Posterior cingulate gyrus (tissue), 11 donors: ENCODE results near the gene TBX3.

Experiments
- DNase-seq, 10 donors: peaks; one replicate each; pipeline versions ENCODE4 v3.0.0 to v3.0.0-alpha.2; 2020 to 2021; ENCODE audit warnings: mixed read lengths in 3 of 10
- intact Hi-C: fragments of 100-400 bp; cut with DNase I; formaldehyde crosslinking; loops from one replicate; pipeline ENCODE4 v1.15.1; 2023

TBX3 gene

GRCh38 chr12:114683709-114684097 lies 272 bp downstream of the TBX3 start:
- intact Hi-C loops, result no loop called here
- no peak for DNase-seq

DNA sequence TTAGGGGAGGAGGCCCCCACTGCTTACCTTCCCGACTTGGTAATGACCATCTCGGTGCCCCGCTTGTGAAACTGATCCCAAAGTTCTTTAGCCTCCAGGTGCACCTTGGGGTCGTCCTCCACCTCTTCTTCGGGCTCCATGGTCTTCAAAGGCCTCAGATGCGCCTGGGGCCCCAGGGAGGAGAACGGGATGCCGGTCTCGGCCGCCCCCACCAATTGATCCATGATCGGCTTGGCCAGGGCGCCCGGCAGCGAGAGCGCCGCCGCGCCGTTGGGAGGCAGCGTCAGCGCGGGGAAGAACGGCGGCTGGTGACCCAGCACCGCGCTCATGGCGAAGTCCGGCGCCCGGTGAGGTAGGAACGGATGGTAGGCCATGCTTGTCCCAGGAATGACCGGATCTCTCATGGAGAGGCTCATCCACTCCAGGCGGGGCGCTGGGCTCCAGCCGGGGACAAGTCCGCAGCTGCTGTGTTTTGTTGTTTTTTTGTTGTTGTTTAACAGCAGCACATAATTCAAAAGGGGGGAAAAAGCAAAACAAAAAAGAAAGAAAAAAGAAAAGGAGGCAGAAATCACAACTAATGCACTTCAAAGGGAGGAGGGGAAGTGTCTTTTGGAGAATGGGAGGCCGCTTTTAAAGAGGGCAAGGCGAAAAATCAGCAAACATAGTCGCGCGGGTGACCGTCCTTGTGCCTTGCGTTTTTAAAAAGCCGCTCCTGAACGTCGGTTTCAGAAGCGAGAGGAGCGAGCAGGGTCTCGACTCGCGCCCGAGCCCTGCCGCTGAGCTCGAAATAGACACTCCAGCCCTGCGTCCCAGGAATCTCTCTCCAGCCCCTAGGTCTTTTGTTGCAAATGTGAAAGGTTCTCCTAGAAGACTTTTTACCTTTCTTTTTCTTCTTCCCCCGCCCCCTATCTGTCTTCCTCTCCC lies 928 bp downstream of the TBX3 start:
- DNase-seq, result no peak
- intact Hi-C loops, result no loop called here

DNA sequence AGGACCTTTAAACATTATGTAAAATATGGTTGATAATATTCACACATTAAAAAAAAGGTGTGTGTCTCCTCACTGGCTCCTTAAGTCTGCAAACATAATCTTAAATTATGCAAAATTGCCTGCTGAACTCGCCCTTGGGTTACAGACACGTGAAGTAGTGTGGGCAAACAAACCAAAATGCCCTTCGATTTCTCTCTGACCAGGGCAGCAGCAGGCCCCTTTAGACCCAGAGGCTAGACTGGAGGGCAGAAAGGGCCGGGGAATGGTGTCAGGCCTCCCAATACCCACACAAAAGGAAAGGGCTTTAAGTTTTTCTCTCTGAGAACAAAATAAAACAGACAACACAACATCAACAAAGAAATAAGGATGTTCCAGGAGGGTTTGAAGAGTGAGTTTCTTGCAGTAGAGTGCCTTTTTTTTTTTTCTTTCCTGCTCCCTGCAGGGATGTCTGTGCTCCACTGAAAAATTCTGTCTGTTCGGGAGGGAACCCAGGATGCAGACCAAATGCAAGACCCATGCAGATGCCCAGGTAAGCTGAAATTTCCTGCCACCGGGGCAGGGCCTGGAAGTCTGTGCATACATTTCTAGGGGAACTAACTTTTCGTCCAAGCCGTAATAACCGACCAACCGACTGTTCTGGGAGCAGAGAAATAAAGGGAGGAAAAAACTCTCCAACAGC lies 1.7 kb downstream of the TBX3 start:
- intact Hi-C loops, result no loop called here
- DNase-seq, result no peak

GRCh38 chr12:114681116-114681871 lies 2.7 kb downstream of the TBX3 start:
- intact Hi-C loops, result no loop called here
- DNase-seq, result peak in 1 of 10 donors; percentile 38

DNA sequence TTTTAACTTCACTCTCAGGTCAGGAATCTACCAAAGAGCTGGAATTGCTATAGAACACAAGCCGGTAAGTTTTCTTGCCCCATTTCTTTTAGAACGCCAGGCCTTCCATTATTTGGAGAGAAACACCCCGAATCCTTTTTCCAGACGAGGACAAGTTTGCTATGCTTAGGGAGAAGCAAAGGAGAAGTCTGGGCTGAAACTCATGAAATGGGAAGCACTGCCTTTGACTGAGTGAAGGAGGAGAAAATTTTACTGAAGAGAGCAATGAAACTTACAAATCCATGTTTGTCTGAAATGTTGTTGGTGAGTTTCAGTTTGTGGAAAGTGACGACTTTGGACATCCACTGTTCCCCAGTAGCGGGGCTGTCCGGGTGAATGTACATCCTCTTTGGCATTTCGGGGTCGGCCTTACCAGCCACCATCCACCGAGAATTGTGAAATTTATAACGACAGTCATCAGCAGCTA lies 3.3 kb downstream of the TBX3 start:
- intact Hi-C loops, result no loop called here
- no peak for DNase-seq

DNA sequence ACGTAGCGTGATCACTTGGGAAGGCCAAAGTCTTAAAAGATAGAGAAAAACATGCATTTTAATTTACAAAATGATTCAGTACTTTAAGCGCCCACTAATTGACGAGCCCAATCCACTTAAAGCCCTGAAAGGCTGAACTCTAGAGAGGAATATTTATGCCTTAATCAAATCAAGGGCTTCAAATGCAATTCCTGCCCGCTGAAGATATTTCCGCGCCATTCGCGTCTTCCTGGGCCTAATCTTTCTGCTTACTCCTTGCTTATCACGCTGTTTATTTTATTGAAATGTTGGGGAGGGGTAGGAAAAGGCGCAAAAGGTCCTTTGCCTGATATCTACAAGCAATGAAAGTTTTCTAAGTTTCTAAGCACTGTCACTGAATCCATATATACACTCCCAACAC lies 4.0 kb downstream of the TBX3 start:
- intact Hi-C loops, result no loop called here
- no peak for DNase-seq

DNA sequence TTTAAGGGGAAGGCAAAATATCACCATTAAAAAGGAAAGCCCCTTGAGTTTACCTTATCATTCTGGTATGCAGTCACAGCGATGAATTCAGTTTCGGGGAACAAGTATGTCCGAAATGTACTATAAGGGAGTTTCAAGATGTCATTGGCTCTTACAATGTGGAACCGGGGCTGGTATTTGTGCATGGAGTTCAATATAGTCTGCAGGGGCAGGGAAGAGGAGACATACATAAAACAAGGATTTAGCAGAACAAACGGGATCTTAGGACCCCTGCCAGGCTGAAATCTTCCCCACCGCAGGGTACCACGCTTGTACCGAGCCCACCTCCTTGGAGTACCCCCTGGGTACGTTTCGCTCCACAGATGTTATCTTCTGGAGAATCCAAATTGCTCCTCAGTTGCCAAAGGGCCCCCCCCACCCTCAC lies 4.5 kb downstream of the TBX3 start:
- intact Hi-C loops, result no loop called here
- no peak for DNase-seq

GRCh38 chr12:114678718-114679117 lies 5.3 kb downstream of the TBX3 start:
- DNase-seq, result no peak
- intact Hi-C loops, result no loop called here

DNA sequence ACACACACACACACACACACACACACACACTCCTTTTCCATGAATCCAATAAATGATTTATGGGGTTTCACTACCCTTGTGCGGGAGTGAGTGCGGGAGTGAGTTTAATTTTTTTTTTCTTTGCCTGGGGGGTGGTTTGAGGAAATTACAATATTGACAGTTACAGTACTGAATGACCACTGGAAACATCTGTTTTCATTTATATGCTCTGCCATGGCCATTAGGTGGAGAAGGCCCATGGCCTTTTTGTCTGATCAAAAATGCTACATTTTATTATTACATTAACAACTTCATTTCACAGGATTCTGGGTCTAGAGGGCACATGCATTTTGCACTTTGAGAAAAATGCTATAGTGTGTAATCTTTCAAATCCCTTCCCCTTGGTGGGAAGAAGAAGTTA lies 5.9 kb downstream of the TBX3 start:
- intact Hi-C loops, result no loop called here
- no peak for DNase-seq

DNA sequence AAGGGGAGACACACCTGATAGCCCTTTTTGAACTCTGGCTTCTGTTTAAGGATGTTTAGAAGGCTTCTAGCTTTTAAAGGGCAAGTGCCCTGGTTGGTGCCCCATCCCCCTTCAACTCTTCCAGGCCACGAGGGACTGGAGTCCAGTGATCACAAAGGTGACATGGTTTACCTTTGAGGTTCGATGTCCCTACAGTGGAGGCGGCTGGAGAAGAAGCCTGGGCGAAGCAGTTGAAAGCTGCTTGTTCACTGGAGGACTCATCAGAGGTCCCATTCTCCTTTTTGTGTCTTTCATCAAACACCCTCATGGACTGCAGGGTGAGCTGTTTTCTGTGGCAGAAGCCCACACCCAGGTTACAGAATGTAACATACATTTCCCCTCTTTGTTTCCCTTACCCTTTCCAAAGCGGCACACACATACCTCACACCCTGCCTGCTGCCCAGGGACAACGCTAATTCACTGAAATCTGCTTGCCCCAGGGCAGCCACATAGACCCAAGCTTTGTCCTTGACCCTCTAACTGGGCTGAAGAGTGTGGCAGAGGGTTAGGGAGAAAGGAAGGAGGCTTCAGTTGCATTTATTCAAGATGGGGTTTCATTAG lies 7.7 kb downstream of the TBX3 start:
- DNase-seq, result no peak
- intact Hi-C loops, result no loop called here

- DNase-seq, result no peak
- intact Hi-C loops, result no loop called here
Observed at GRCh38 chr12:114674251-114675047, 9.5 kb downstream of the TBX3 start.

DNA sequence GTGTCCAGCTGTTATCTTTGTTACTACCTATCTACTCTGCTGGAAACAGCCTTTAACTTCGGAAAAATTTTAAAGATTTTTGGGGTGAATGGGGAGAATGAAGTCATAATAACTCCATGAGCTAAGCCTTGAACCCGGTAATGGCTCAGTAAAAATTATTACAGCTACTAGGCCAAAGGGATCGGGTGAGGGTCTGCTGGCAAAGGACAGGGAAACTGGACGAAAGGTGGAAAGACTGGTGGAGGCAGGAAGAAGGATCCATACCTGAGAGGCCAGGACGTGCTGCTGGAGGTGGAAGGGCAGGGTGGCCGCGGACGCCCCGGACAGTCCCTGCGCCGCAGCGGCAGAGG lies 10.1 kb downstream of the TBX3 start:
- DNase-seq, result no peak

GRCh38 chr12:114673169-114673833 lies 10.7 kb downstream of the TBX3 start:
- DNase-seq, result no peak
- intact Hi-C loops, result no loop called here

More for the DNA sequence above, 10.1 kb downstream of the TBX3 start:
- intact Hi-C loops, result no loop called here

DNA sequence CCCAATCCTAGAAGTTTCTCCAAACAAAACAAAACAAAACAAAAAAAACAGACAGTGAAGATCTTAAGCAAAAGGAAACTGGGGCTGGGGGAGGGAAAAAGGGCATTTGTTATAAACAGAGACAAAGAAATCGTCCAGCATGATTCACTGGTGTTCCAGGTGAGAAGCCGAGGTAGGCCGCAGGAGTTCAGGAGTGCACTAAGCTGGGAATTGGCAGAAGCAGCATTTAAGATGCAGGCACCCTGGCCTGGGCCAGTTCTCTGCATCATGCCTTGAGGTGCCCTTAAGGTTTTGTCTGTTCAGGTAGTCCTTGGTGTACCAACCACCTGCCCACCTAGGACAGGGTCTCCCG lies 11.2 kb downstream of the TBX3 start:
- intact Hi-C loops, result no loop called here
- DNase-seq, result no peak

- DNase-seq, result no peak
- intact Hi-C loops, result no loop called here
Observed at GRCh38 chr12:114671443-114672411, 12.2 kb downstream of the TBX3 start.

- no peak for DNase-seq
- intact Hi-C loops, result no loop called here
Observed at GRCh38 chr12:114671066-114671442, 12.9 kb downstream of the TBX3 start.

DNA sequence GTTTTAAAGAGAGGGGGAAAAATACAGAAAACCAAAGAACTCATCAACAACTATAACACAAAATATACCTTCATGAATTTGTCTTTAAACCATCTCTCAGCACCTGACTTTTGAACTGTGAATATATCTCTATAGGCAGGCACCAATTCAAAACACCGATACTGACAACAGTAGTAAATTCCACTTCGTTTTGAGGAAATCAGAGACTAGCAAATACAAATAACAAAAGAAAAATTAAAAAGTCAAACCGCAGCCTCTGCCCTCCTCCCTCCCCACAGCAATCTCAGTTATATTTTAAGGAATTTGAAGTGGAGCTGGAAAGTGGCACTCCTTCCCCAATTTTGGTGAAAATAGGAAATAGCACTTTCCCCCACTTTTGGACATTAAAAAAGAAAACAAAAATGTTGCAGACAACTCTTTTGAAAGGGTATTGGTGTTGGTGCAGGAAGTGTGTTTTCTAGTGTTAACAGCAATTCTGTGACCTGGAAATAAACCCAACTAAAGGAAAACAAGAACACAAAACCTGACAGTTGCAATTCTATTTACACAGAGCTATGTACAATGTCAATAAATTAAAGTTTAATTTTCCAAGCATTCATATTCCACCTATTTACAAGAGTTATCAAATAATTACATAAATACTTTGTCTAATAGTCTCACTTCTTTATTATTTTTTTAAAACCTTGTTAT lies 13.5 kb downstream of the TBX3 start:
- no peak for DNase-seq
- intact Hi-C loops, result no loop called here
